Erythroblast (primary cell): ENCODE measurements around the gene CALML5.

Source experiments
- GATA1 ChIP-seq: IDR thresholded peaks from 2 replicates; pipeline ENCODE4 v1.6.1; 2011; ENCODE audit warnings: low read depth, mild to moderate bottlenecking, control low read depth, low read length, moderate library complexity
- POLR2A ChIP-seq: IDR thresholded peaks from 2 replicates; pipeline ENCODE4 v1.6.1; 2011; ENCODE audit warnings: mild to moderate bottlenecking, low read length

- no peak for TF ChIP-seq POLR2A
- no peak for TF ChIP-seq GATA1
Observed at GRCh38 chr10:5530846-5531557, 31.6 kb upstream of the CALML5 start.
